BLaER1 treated with 17β-estradiol and CSF1 and Interleukin-3, amounts not matched to agents 10 nM and 100 nM (cell line): ENCODE data around the gene CRYGN.

Experiments used
- H3K27ac ChIP-seq, 11 experiments: shearing (Covaris generic); formaldehyde crosslinking; 2 replicates each; pipeline ENCODE4 v1.8.1; 2022
- H3K27me3 ChIP-seq, 11 experiments: shearing (Covaris generic); formaldehyde crosslinking; 2 replicates each; pipeline ENCODE4 v1.8.1; 2022
- H3K36me3 ChIP-seq, 11 experiments: shearing (Covaris generic); formaldehyde crosslinking; 2 replicates each; pipeline ENCODE4 v1.8.1; 2022
- H3K4me1 ChIP-seq, 10 experiments: shearing (Covaris generic); formaldehyde crosslinking; 2 replicates each; pipeline ENCODE4 v1.8.1; 2022
- H3K4me2 ChIP-seq, 11 experiments: shearing (Covaris generic); formaldehyde crosslinking; 2 replicates each; pipeline ENCODE4 v1.8.1; 2022
- H3K4me3 ChIP-seq, 10 experiments: shearing (Covaris generic); formaldehyde crosslinking; 2 replicates each; pipeline ENCODE4 v1.8.1; 2022
- H3K9ac ChIP-seq, 11 experiments: shearing (Covaris generic); formaldehyde crosslinking; 2 replicates each; pipeline ENCODE4 v1.8.1; 2022
- H3K9me3 ChIP-seq, 11 experiments: shearing (Covaris generic); formaldehyde crosslinking; replicated peaks in 1 of 11; 2 replicates each; pipeline ENCODE4 v1.8.1; 2022
- H4K20me1 ChIP-seq, 11 experiments: shearing (Covaris generic); formaldehyde crosslinking; 2 replicates each; pipeline ENCODE4 v1.8.1; 2022
- Cebpa-rat ChIP-seq, 11 experiments: shearing (Covaris generic); IDR thresholded peaks; 2 replicates each; pipeline ENCODE4 v1.8.1; 2022

CRYGN gene

DNA sequence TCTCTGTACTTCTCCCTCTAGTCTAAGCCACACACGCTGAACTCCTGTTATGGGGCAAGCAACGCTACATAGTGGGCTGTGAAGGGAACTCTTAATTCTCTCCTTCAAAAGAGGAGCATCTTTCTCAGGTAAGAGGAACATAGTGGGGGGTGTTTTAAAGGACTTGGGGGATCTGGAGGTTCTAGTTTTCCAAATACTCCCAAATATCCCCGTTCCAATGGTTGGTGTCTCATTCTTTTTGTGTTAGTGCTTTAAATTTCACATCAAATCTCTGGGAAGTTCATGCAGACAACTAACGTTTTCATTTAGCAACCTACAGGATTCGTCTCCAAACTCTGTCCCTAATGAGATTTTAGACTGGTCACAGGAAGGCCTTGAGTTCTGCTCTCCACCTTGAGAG lies 17.7 kb downstream of the CRYGN start:
- no peak overlapping the region for H3K4me2 ChIP-seq
- peaks cover 39 to 59% (median 50%) of the 10 kb centered on the region in 11 experiments for H3K9me3 ChIP-seq
- H3K27me3 ChIP-seq, result 0 out of 22 replicates have a peak, but pooled peaks cover 0 to 5% (median 0%) of the 10 kb centered on the region in 11 experiments
- H3K9ac ChIP-seq, result no peak overlapping the region
- H3K27ac ChIP-seq, result no peak overlapping the region
- H3K36me3 ChIP-seq, result no peaks in the 10 kb centered on the region
- H3K4me3 ChIP-seq, result no peak overlapping the region
- no peaks in the 10 kb centered on the region for H3K4me1 ChIP-seq
- no peaks in the 10 kb centered on the region for H4K20me1 ChIP-seq
- TF ChIP-seq Cebpa-rat (IDR thresholded peaks at IDR 0.05), result no peak

- Histone ChIP-seq H3K27ac (no peak overlapping the region), H4K20me1 (no peaks in the 10 kb centered on the region), H3K4me1 (peaks cover 0 to 14% (median 10%) of the 10 kb centered on the region in 10 experiments; a peak in 11 of 20 replicates), H3K36me3 (no peaks in the 10 kb centered on the region), H3K4me2 (no peak overlapping the region), H3K27me3 (peaks cover 0 to 5% (median 0%) of the 10 kb centered on the region in 11 experiments; a peak in 1 of 22 replicates), H3K9ac (no peak overlapping the region), H3K9me3 (peaks cover 39 to 59% (median 50%) of the 10 kb centered on the region in 11 experiments), H3K4me3 (no peak overlapping the region)
- TF ChIP-seq Cebpa-rat (IDR thresholded peaks at IDR 0.05), result no peak
These were observed 19.8 kb downstream of the CRYGN start for GRCh38 chr7:151420144-151420543.

GRCh38 chr7:151416941-151417315 lies 23.0 kb downstream of the CRYGN start:
- peaks cover 31 to 40% (median 33%) of the 10 kb centered on the region in 11 experiments for H3K9me3 ChIP-seq
- H3K27ac ChIP-seq, result 0 out of 22 replicates have a peak overlapping the region, but pooled peaks of 1 of the 11 experiments have one; percentile 28
- no peaks in the 10 kb centered on the region for H3K36me3 ChIP-seq
- 0 out of 22 replicates have a peak overlapping the region, but pooled peaks of 2 of the 11 experiments have one; percentile 33 to 43 for H3K4me2 ChIP-seq
- no peak overlapping the region for H3K4me3 ChIP-seq
- H4K20me1 ChIP-seq, result 0 out of 22 replicates have a peak, but pooled peaks cover 0 to 4% (median 0%) of the 10 kb centered on the region in 11 experiments
- H3K27me3 ChIP-seq, result peaks cover 19 to 32% (median 22%) of the 10 kb centered on the region in 11 experiments
- no peak overlapping the region for H3K9ac ChIP-seq
- TF ChIP-seq Cebpa-rat (IDR thresholded peaks at IDR 0.05), result no peak
- peaks cover under 1 to 14% (median 10%) of the 10 kb centered on the region in 10 experiments; a peak in 15 of 20 replicates for H3K4me1 ChIP-seq

- H3K4me1 ChIP-seq, result peaks cover 6 to 19% (median 12%) of the 10 kb centered on the region in 10 experiments; a peak in 18 of 20 replicates
- peaks cover 0 to 10% (median under 1%) of the 10 kb centered on the region in 11 experiments; a peak in 7 of 22 replicates for H4K20me1 ChIP-seq
- H3K27ac ChIP-seq, result peak overlapping the region in 4 of 11 experiments; percentile 4 to 48 (median 31); a peak in 4 of 22 replicates
- H3K4me2 ChIP-seq, result peak overlapping the region in 8 of 11 experiments; percentile 2 to 63 (median 34); a peak in 11 of 22 replicates
- peaks cover 25 to 34% (median 28%) of the 10 kb centered on the region in 11 experiments for H3K27me3 ChIP-seq
- TF ChIP-seq Cebpa-rat (IDR thresholded peaks at IDR 0.05), result no peak
- peaks cover 25 to 34% (median 27%) of the 10 kb centered on the region in 11 experiments for H3K9me3 ChIP-seq
- H3K36me3 ChIP-seq, result no peaks in the 10 kb centered on the region
- H3K4me3 ChIP-seq, result no peak overlapping the region
- H3K9ac ChIP-seq, result no peak overlapping the region
These were observed 23.6 kb downstream of the CRYGN start for GRCh38 chr7:151416112-151416940.

DNA sequence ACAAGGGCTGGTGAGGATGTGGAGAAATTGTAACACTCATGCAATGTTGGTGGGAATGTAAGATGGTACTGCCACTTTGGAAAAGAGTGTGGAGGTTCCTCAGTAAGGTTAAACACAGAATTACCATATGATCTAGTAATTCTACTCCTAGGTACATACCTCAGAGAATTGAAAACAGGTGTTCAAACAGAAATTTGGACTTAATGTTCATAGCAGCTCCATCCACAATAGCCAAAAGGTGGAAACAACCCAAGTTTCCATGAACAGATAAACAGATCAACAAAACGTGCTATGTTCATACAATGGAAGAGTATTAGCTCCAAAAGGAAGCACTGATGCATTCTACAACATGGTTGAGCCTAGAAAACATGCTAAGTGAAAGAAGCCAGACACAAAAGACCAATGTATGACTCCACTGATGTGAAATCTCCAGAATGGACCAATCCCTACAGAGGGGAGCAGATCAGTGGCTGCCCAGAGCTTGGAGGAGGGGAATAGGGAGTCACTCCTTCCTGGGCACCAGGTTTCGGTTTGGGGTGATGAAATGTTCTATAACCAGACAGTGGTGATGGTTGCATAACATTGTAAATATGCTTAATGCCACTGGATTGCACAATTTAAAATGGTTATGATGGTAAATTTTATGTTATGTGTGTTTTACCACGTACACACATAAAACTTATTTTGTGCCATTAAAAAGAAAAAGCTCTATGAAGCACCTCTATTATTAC lies 24.4 kb downstream of the CRYGN start:
- Histone ChIP-seq H3K4me3 (no peak overlapping the region), H3K27ac (peak overlapping the region in 2 of 11 experiments; percentile 28 to 48; a peak in 2 of 22 replicates), H3K9ac (no peak overlapping the region), H3K4me1 (peaks cover 14 to 27% (median 20%) of the 10 kb centered on the region in 10 experiments), H3K27me3 (peaks cover 32 to 41% (median 36%) of the 10 kb centered on the region in 11 experiments), H3K9me3 (peaks cover 18 to 26% (median 19%) of the 10 kb centered on the region in 11 experiments), H3K4me2 (peak overlapping the region in 9 of 11 experiments; percentile 2 to 63 (median 34); a peak in 12 of 22 replicates), H3K36me3 (no peaks in the 10 kb centered on the region), H4K20me1 (peaks cover 0 to 18% (median 8%) of the 10 kb centered on the region in 11 experiments; a peak in 13 of 22 replicates)
- peak in 7 of 11 experiments; percentile 19 to 62 (median 31); a peak in 6 of 22 replicates for TF ChIP-seq Cebpa-rat (IDR thresholded peaks at IDR 0.05)

GRCh38 chr7:151413241-151413640 lies 26.7 kb downstream of the CRYGN start:
- H3K36me3 ChIP-seq, result no peaks in the 10 kb centered on the region
- H3K27ac ChIP-seq, result no peak overlapping the region
- TF ChIP-seq Cebpa-rat (IDR thresholded peaks at IDR 0.05), result no peak
- peaks cover 0 to 40% (median 22%) of the 10 kb centered on the region in 11 experiments; a peak in 13 of 22 replicates for H4K20me1 ChIP-seq
- H3K9me3 ChIP-seq, result peaks cover 0 to 4% (median 0%) of the 10 kb centered on the region in 11 experiments; a peak in 1 of 22 replicates
- no peak overlapping the region for H3K9ac ChIP-seq
- H3K4me1 ChIP-seq, result peaks cover 34 to 50% (median 41%) of the 10 kb centered on the region in 10 experiments
- H3K4me3 ChIP-seq, result no peak overlapping the region
- H3K27me3 ChIP-seq, result peaks cover 55 to 64% (median 59%) of the 10 kb centered on the region in 11 experiments
- H3K4me2 ChIP-seq, result no peak overlapping the region

GRCh38 chr7:151412318-151412717 lies 27.6 kb downstream of the CRYGN start:
- H3K4me2 ChIP-seq, result no peak overlapping the region
- no peak overlapping the region for H3K9ac ChIP-seq
- H3K4me3 ChIP-seq, result no peak overlapping the region
- H3K27me3 ChIP-seq, result peaks cover 65 to 73% (median 68%) of the 10 kb centered on the region in 11 experiments
- H3K9me3 ChIP-seq, result no peaks in the 10 kb centered on the region
- peaks cover 0 to 41% (median 22%) of the 10 kb centered on the region in 11 experiments; a peak in 13 of 22 replicates for H4K20me1 ChIP-seq
- H3K36me3 ChIP-seq, result no peaks in the 10 kb centered on the region
- peaks cover 34 to 51% (median 41%) of the 10 kb centered on the region in 10 experiments for H3K4me1 ChIP-seq
- no peak overlapping the region for H3K27ac ChIP-seq
- TF ChIP-seq Cebpa-rat (IDR thresholded peaks at IDR 0.05), result no peak

- Histone ChIP-seq H3K4me3 (0 out of 20 replicates have a peak overlapping the region, but pooled peaks of 1 of the 10 experiments have one; percentile 55), H3K9ac (no peak overlapping the region), H3K27me3 (peaks cover 72 to 81% (median 75%) of the 10 kb centered on the region in 11 experiments), H3K9me3 (no peaks in the 10 kb centered on the region), H3K27ac (no peak overlapping the region), H4K20me1 (peaks cover 0 to 41% (median 22%) of the 10 kb centered on the region in 11 experiments; a peak in 13 of 22 replicates), H3K4me1 (peaks cover 34 to 52% (median 41%) of the 10 kb centered on the region in 10 experiments), H3K36me3 (no peaks in the 10 kb centered on the region), H3K4me2 (peak overlapping the region in 10 of 11 experiments; percentile 85 to 96 (median 92); a peak in 14 of 22 replicates)
- no peak for TF ChIP-seq Cebpa-rat (IDR thresholded peaks at IDR 0.05)
These were observed 28.4 kb downstream of the CRYGN start for GRCh38 chr7:151411551-151411950.
